ENCODE data around the gene BCAS1.
"Not testable (repeated sequence)": the region's sequence is repeated elsewhere in the genome, so short reads cannot be mapped to it uniquely, and the experiment has no call there.

The BCAS1 gene

GRCh38 chr20:53934421-53935343 lies 135.7 kb downstream of the BCAS1 start:
- no peak for TF ChIP-seq CTCF (IDR thresholded peaks at IDR 0.05)
- Histone ChIP-seq H3K79me2 (no peaks in the 10 kb centered on the region), H3K9ac (no peak overlapping the region), H3K9me3 (ENCODE audit: control insufficient read depth, low read length) (no peaks in the 10 kb centered on the region), H2AFZ (peak overlapping the region; percentile 33), H3K27ac (peak overlapping the region; percentile 26), H3K27me3 (ENCODE audit: control insufficient read depth, insufficient read depth, low read length) (no peaks in the 10 kb centered on the region), H3K4me2 (ENCODE audit: low read length) (no peak overlapping the region), H3K4me1 (peaks cover 9% of the 10 kb centered on the region), H3K4me3 (ENCODE audit: low read depth, low read length) (no peak overlapping the region), H3K36me3 (ENCODE audit: control insufficient read depth, insufficient read depth, low read length) (no peaks in the 10 kb centered on the region)

- H3K9ac ChIP-seq: no peak overlapping the region
- no peaks in the 10 kb centered on the region for H3K27me3 ChIP-seq (ENCODE audit: control insufficient read depth, insufficient read depth, low read length)
- no peaks in the 10 kb centered on the region for H3K4me1 ChIP-seq
- no peak overlapping the region for H2AFZ ChIP-seq
- no peak overlapping the region for H3K4me2 ChIP-seq (ENCODE audit: low read length)
- no peaks in the 10 kb centered on the region for H3K9me3 ChIP-seq (ENCODE audit: control insufficient read depth, low read length)
- no peaks in the 10 kb centered on the region for H3K36me3 ChIP-seq (ENCODE audit: control insufficient read depth, insufficient read depth, low read length)
- TF ChIP-seq CTCF (IDR thresholded peaks at IDR 0.05): no peak
- H3K27ac ChIP-seq: no peak overlapping the region
- H3K79me2 ChIP-seq: no peaks in the 10 kb centered on the region
- H3K4me3 ChIP-seq (ENCODE audit: low read depth, low read length): no peak overlapping the region
Observed at GRCh38 chr20:53933232-53933846, 137.1 kb downstream of the BCAS1 start.

DNA sequence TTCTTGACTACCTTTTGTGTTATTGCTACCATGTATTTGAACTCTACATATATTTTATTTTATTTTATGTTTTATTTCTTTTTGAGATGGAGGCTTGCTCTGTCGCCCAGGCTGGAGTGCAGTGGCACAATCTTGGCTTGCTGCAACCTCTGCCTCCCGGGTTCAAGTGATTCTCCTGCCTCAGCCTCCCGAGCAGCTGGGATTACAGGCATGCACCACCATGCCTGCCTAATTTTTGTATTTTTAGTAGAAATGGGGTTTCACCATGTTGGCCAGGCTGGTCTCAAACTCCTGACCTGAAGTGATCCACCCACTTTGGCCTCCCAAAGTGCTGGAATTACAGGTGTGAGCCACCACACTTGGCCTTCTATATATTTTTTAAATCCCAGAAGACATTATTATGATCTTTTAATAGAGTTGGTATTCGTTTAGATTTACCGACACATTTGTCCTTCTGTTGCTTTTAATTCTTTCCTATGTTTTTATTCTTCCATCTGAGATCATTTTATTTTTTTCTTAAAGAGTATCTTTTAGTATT lies 137.7 kb downstream of the BCAS1 start:
- not testable (repeated sequence) for H3K4me3 ChIP-seq (ENCODE audit: low read depth, low read length); H3K36me3 ChIP-seq (ENCODE audit: control insufficient read depth, insufficient read depth, low read length); H3K9me3 ChIP-seq (ENCODE audit: control insufficient read depth, low read length); H3K79me2 ChIP-seq; H2AFZ ChIP-seq; H3K9ac ChIP-seq; H3K4me1 ChIP-seq; H3K27me3 ChIP-seq (ENCODE audit: control insufficient read depth, insufficient read depth, low read length); H3K4me2 ChIP-seq (ENCODE audit: low read length); H3K27ac ChIP-seq

DNA sequence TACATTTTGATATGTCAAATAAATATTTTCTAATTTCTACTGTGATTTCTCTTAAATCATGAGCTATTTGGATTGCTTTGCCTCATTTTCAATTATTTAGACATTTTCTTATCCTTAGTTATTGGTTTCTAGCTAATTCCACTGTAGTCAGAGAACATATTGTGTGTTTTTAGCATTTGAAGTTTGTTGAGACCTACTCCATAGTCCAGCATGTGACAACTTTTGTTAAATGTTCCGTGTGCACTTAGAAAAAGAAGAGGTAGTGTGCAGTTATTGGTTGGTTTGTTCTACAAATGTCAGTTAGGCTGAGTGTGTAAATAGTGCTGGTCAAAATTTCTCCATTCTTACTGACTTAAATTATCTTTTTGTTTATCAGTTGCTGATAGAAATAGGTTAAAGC lies 138.8 kb downstream of the BCAS1 start:
- no peak overlapping the region for H3K4me2 ChIP-seq (ENCODE audit: low read length)
- H3K4me3 ChIP-seq (ENCODE audit: low read depth, low read length): no peak overlapping the region
- H2AFZ ChIP-seq: no peak overlapping the region
- no peaks in the 10 kb centered on the region for H3K9me3 ChIP-seq (ENCODE audit: control insufficient read depth, low read length)
- H3K27ac ChIP-seq: no peak overlapping the region
- H3K4me1 ChIP-seq: no peaks in the 10 kb centered on the region
- no peaks in the 10 kb centered on the region for H3K36me3 ChIP-seq (ENCODE audit: control insufficient read depth, insufficient read depth, low read length)
- H3K79me2 ChIP-seq: no peaks in the 10 kb centered on the region
- no peak for TF ChIP-seq CTCF (IDR thresholded peaks at IDR 0.05)
- H3K9ac ChIP-seq: no peak overlapping the region
- no peaks in the 10 kb centered on the region for H3K27me3 ChIP-seq (ENCODE audit: control insufficient read depth, insufficient read depth, low read length)

- Histone ChIP-seq H3K36me3 (ENCODE audit: control insufficient read depth, insufficient read depth, low read length) (no peaks in the 10 kb centered on the region), H3K4me1 (no peaks in the 10 kb centered on the region), H3K79me2 (no peaks in the 10 kb centered on the region), H2AFZ (peak overlapping the region; percentile 40), H3K4me2 (ENCODE audit: low read length) (no peak overlapping the region), H3K9me3 (ENCODE audit: control insufficient read depth, low read length) (no peaks in the 10 kb centered on the region), H3K27me3 (ENCODE audit: control insufficient read depth, insufficient read depth, low read length) (no peaks in the 10 kb centered on the region), H3K9ac (no peak overlapping the region), H3K27ac (no peak overlapping the region), H3K4me3 (ENCODE audit: low read depth, low read length) (no peak overlapping the region)
- TF ChIP-seq CTCF (IDR thresholded peaks at IDR 0.05): no peak
Observed at GRCh38 chr20:53930651-53931504, 139.5 kb downstream of the BCAS1 start.

Data from parathyroid adenoma (tissue), 2 donors.